Cardiac atrium fibroblast (primary cell): Measurements from ENCODE around the gene HOXD9. TPM values are rescaled to one million over a fixed set of nuclear protein-coding genes. Genes with fewer than 3 reads are reported as not detected.

Experiments
- total RNA-seq: library from RNA; depleted of rRNA; stranded (reverse); fragments of >200 nt; gene quantifications from 2 replicates; pipeline ENCODE4 v1.2.3, GENCODE V29; 2015

The HOXD9 gene
- not detected in 2 replicates for total RNA-seq

DNA sequence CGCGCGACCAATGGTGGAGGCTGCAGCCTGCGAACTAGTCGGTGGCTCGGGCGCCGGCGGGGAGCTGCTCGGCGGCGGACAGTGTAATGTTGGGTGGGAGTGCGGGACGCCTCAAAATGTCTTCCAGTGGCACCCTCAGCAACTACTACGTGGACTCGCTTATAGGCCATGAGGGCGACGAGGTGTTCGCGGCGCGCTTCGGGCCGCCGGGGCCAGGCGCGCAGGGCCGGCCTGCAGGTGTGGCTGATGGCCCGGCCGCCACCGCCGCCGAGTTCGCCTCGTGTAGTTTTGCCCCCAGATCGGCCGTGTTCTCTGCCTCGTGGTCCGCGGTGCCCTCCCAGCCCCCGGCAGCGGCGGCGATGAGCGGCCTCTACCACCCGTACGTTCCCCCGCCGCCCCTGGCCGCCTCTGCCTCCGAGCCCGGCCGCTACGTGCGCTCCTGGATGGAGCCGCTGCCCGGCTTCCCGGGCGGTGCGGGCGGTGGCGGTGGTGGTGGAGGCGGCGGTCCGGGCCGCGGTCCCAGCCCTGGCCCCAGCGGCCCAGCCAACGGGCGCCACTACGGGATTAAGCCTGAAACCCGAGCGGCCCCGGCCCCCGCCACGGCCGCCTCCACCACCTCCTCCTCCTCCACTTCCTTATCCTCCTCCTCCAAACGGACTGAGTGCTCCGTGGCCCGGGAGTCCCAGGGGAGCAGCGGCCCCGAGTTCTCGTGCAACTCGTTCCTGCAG, at the start of gene HOXD9:
Gene HOXD9 (plus strand): TSS at position 37 of the 728 bp plus-strand sequence. CDS start 50 bp downstream, at position 87.

GRCh38 chr2:176083796-176084261, 38.7 kb upstream of the HOXD9 start, which contains the start of gene EVX2:
TSS of gene EVX2 (minus strand) at chr2:176083962. CDS start at chr2:176083776, 186 bp downstream.

GRCh38 chr2:176092270-176093144, 30.0 kb upstream of the HOXD9 start, which contains the start of gene HOXD13:
TSS of gene HOXD13 (plus strand) at chr2:176092721. CDS start at chr2:176092891, 170 bp downstream.

GRCh38 chr2:176099728-176100546, 22.6 kb upstream of the HOXD9 start, which contains the start of gene HOXD12:
TSS of gene HOXD12 (plus strand) at chr2:176099795. CDS start at chr2:176099802, 7 bp downstream.

DNA sequence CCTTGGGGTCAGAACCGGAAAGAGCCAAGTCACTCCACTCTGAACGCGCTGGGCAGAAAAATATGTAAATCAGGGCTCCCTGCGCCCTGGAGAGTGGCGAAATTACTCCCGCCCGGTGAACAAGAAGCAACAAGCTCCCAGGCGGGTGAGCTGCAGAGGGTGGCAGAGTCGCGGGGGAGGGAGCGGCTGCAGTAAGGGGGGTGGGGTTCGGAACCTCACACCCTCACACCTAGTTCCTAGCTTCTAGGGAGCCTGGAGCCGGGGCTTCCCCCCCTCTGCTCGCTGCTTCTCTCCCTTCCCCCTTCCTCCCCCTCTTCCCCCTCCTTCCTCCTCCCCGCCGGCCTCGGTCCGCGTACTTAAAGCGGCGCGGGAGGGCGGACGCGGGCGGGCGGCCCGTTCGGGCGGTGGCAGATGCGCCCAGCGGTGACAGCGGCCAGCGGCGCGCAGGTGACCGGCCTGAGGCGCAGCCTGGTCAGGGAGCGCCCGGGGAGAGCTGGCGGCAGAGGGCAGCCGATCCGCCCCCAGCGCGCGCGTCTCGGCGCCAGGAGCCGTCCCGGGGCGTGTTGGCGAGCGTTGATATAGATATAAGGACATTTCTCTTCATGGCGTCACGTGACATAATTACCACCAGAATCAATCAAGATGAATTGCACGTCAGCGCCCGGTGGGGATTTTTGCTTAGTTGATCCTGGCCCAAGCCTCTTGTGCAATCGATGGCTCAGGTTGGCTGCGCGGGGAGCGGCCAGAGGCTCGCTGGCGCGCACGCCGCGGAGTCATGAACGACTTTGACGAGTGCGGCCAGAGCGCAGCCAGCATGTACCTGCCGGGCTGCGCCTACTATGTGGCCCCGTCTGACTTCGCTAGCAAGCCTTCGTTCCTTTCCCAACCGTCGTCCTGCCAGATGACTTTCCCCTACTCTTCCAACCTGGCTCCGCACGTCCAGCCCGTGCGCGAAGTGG, 15.7 kb upstream of the HOXD9 start, which contains the start of gene HOXD11:
Gene HOXD11 (plus strand): TSS at position 700 of the 959 bp plus-strand sequence. CDS start 76 bp downstream, at position 776.

GRCh38 chr2:176115883-176116813, 6.4 kb upstream of the HOXD9 start, which contains the start of gene HOXD10:
TSS of gene HOXD10 (plus strand) at chr2:176116778. CDS start at chr2:176116834, 56 bp downstream.

DNA sequence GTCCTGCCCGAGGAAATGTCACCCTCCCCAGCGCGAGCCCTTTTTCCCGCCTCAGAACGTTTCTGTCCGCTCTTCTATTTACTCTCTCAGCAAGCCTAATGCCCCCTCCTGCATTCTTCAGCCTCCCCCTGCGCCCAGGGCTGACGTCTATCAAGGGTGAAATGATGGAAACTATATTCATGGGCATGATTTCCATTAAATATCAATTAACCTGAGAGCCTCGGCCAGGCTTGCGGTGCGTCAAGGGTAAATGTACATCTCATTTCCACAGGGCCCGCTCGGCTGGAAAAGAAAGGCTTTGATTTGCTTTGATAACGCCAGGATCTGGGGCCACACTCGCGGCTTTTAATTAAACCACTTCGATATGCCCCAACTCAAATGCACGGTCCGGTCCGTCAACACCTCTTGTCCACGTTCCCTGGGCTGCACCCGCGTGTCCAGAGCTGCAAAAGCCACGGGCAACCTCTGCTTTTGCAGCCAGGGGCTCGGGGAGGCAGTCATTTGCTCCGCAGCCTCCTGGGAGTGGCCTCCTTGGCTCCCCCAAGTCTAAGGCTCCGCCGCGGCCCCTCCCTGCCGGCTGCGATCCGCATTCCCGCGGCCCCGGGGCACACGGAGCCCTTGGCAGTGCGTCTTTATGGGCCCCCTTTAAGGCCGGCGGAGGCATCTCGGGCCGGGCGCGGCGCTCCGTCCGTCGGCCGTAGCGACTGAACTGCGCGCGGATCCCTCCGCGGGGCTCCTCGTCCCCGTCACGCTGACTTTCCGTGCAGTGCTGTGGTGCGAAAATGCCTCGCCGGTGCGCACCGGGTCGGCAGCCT, 6.7 kb downstream of the HOXD9 start, which contains the start of gene HOXD8:
Gene HOXD8 (plus strand): TSS at position 724 of the 815 bp plus-strand sequence. CDS start 662 bp downstream, outside the sequence.

GRCh38 chr2:176151442-176152287, 29.1 kb downstream of the HOXD9 start, which contains the start of gene HOXD4:
TSS of gene HOXD4 (plus strand) at chr2:176151550. CDS start at chr2:176151634, 84 bp downstream.

DNA sequence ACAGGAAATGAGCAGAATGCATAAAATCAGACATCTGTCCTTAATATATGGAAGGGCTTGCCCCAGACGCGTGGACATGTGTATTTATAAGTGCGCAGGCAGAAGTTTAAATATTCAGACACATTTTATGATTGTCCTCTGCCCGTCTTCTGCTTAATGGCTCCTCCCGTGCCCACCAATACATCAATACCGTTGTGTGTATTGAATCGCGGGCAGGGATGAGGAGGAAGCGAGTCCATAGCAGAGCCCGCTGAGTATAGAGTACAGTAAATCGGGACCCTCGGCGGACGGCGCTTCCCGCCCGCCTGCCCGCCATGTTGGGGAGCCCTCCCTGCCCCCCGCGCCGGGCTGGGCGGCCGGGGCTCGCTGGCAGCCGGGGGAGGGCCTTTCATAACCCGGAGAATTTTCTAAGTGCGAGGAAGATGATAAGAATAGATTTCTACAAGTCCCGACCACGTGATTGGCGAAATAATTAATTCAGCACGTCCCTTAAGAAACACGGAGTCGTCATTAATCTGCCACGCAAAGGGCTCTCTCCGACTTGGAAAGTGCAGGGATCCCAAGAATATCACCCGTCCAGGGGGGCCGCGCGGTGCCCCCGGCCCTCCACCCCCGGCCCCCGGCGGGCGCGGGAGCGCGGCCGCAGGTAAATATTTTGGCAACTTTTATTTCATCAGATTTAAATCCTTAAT, 34.4 kb downstream of the HOXD9 start, which contains the start of gene HOXD3:
Gene HOXD3 (plus strand): TSS at position 501 of the 692 bp plus-strand sequence. CDS start 11,808 bp downstream, outside the sequence.

Other genes with a start within 250 kb of the HOXD9 start
- gene LNPK, start 120.5 kb upstream of the HOXD9 start, total RNA-seq: 32.3 and 38.2 TPM in 2 replicates
- not detected in 2 replicates for gene EVX2, start 38.8 kb upstream of the HOXD9 start, total RNA-seq
- gene HOXD13, start 30.0 kb upstream of the HOXD9 start, total RNA-seq: not detected in 2 replicates
- gene HOXD12, start 22.9 kb upstream of the HOXD9 start, total RNA-seq: not detected in 2 replicates
- not detected in 2 replicates for gene HOXD11, start 15.4 kb upstream of the HOXD9 start, total RNA-seq
- not detected in 2 replicates for gene HOXD10, start 5.9 kb upstream of the HOXD9 start, total RNA-seq
- gene HOXD8, start 7.0 kb downstream of the HOXD9 start, total RNA-seq: not detected in 2 replicates
- not detected in 2 replicates for gene HOXD4, start 28.8 kb downstream of the HOXD9 start, total RNA-seq
- gene HOXD3, start 34.6 kb downstream of the HOXD9 start, total RNA-seq: not detected in 2 replicates
- gene HOXD1, start 65.9 kb downstream of the HOXD9 start, total RNA-seq: not detected in 2 replicates
- gene MTX2, start 146.7 kb downstream of the HOXD9 start, total RNA-seq: 41.0 and 47.8 TPM in 2 replicates